K562 (cell line): ENCODE data around the gene ACTR3C. TPM values are rescaled to one million over a fixed set of nuclear protein-coding genes. Genes with fewer than 3 reads are reported as not detected.

ENCODE experiments used
- BRCA1 ChIP-seq, 2 experiments: fragments of 450-650 bp in 1 of 2; sonication (generic) in 1 of 2; formaldehyde crosslinking in 1 of 2; IDR thresholded peaks; 2 replicates each; pipeline versions ENCODE4 v1.5.0 to v1.6.1; 2017 to 2020; ENCODE audit warnings: mild to moderate bottlenecking in 1 of 2, missing genetic modification reagents in 1 of 2
- BRD9 ChIP-seq: fragments of 450-650 bp; IDR thresholded peaks from 2 replicates; pipeline ENCODE4 v1.6.1; 2018; ENCODE audit warnings: low read depth; ENCODE audit not compliant: partially characterized antibody
- CAMTA2 ChIP-seq: fragments of 250-450 bp; sonication (Bioruptor Pico); conservative IDR thresholded peaks from 2 replicates; pipeline ENCODE4 v1.5.1; 2022
- CEBPG ChIP-seq, 3 experiments: fragments of 200-800 bp in 1 of 3; sonication (Bioruptor generic) in 1 of 3; sonication (generic) in 1 of 3; formaldehyde crosslinking in 1 of 3; IDR thresholded peaks in 2 of 3; conservative IDR thresholded peaks in 1 of 3; 2 replicates each; pipeline versions ENCODE4 v1.6.1 to v1.8.0; 2016 to 2022; ENCODE audit warnings: missing compliant biosample characterization in 2 of 3, missing genetic modification characterization in 2 of 3, mild to moderate bottlenecking in 1 of 3, missing genetic modification reagents in 1 of 3
- CHD4 ChIP-seq: fragments of 200-600 bp; sonication (generic); IDR thresholded peaks from 3 replicates; pipeline ENCODE4 v1.6.1; 2012; ENCODE audit warnings: low read depth, mild to moderate bottlenecking, mixed read lengths, low read length, inconsistent platforms; ENCODE audit not compliant: insufficient read depth, insufficient replicate concordance, poor library complexity, severe bottlenecking
- FIP1L1 ChIP-seq: fragments of 200-400 bp; formaldehyde crosslinking; IDR thresholded peaks from 2 replicates; pipeline ENCODE4 v1.6.1; 2018; ENCODE audit warnings: mild to moderate bottlenecking, low read depth, low read length; ENCODE audit not compliant: poor library complexity, severe bottlenecking
- FOXA1 ChIP-seq: fragments of 450-650 bp; IDR thresholded peaks from 2 replicates; pipeline ENCODE4 v1.6.1; 2016; ENCODE audit warnings: mild to moderate bottlenecking, borderline replicate concordance
- HCFC1 ChIP-seq: IDR thresholded peaks from 2 replicates; pipeline ENCODE4 v1.6.1; 2012; ENCODE audit warnings: low read depth, low read length, improper control_type of control experiment
- KAT7 ChIP-seq: sonication (generic); formaldehyde crosslinking; IDR thresholded peaks from 2 replicates; pipeline ENCODE4 v1.8.0; 2022; ENCODE audit warnings: missing genetic modification reagents, mild to moderate bottlenecking, borderline replicate concordance
- KLF1 ChIP-seq: fragments of 450-650 bp; IDR thresholded peaks from 2 replicates; pipeline ENCODE4 v1.6.1; 2016; ENCODE audit warnings: missing genetic modification characterization, missing compliant biosample characterization
- LARP7 ChIP-seq: fragments of 450-650 bp; IDR thresholded peaks from 2 replicates; pipeline ENCODE4 v1.6.1; 2016
- NBN ChIP-seq: fragments of 450-650 bp; IDR thresholded peaks from 2 replicates; pipeline ENCODE4 v1.6.1; 2016; ENCODE audit warnings: low read depth, mild to moderate bottlenecking
- PHF8 ChIP-seq: fragments of 200-600 bp; sonication (generic); IDR thresholded peaks from 2 replicates; pipeline ENCODE4 v1.6.1; 2012; ENCODE audit warnings: mixed run types, mild to moderate bottlenecking, inconsistent platforms, low read length, moderate library complexity, borderline replicate concordance
- POLR2B ChIP-seq: fragments of 450-650 bp; IDR thresholded peaks from 2 replicates; pipeline ENCODE4 v1.6.1; 2018; ENCODE audit warnings: low read depth; ENCODE audit not compliant: partially characterized antibody
- POLR2G ChIP-seq: fragments of 200-400 bp; formaldehyde crosslinking; IDR thresholded peaks from 2 replicates; pipeline ENCODE4 v1.6.1; 2017; ENCODE audit warnings: low read depth, mild to moderate bottlenecking, antibody characterized with exemption, low read length, moderate library complexity
- POLR2H ChIP-seq: IDR thresholded peaks from 2 replicates; pipeline ENCODE4 v1.6.1; 2016; ENCODE audit warnings: missing genetic modification characterization, low read depth, mild to moderate bottlenecking, control low read depth, missing compliant biosample characterization, moderate library complexity
- ZNF41 ChIP-seq: fragments of 250-450 bp; sonication (Bioruptor Pico); conservative IDR thresholded peaks from 2 replicates; pipeline ENCODE4 v1.4.0; 2020; ENCODE audit warnings: mild to moderate bottlenecking
- polyA plus RNA-seq, 8 experiments: library from polyadenylated mRNA; depleted of rRNA in 4 of 8; stranded (reverse) in 5 of 8; unstranded in 3 of 8; fragments of >200 nt; fragmentation: Nextera tagmentation in 2 of 8; fragmentation: Illumina TruSeq in 1 of 8; extraction: Ambion mirVana in 2 of 8; extraction: Trizol in 1 of 8; gene quantifications; 2 replicates each; pipeline versions ENCODE4 v1.2.1 to v1.2.3, GENCODE V29; 2011 to 2014; ENCODE audit warnings: inconsistent platforms in 1 of 8, missing spikeins in 1 of 8
- total RNA-seq, 7 experiments: library from RNA; depleted of rRNA in 6 of 7; stranded (reverse); fragments of >200 nt in 6 of 7; fragmentation: Illumina TruSeq in 2 of 7; extraction: Trizol in 2 of 7; gene quantifications; 2 replicates each; pipeline versions ENCODE4 v1.2.1 to v1.2.3, GENCODE V29; 2011 to 2021; ENCODE audit warnings: low replicate concordance in 1 of 7
- TF ChIP-seq, protein P1 (sequence below): fragments of 250-450 bp; sonication (Bioruptor Pico); IDR thresholded peaks from 2 replicates; pipeline ENCODE4 v1.4.0; 2020; ENCODE audit warnings: mild to moderate bottlenecking, moderate library complexity, borderline replicate concordance
- TF ChIP-seq, protein P2 (sequence below): fragments of 450-650 bp; IDR thresholded peaks from 2 replicates; pipeline ENCODE4 v1.6.1; 2016; ENCODE audit warnings: mild to moderate bottlenecking
- TF ChIP-seq, protein P3 (sequence below): IDR thresholded peaks from 3 replicates; pipeline ENCODE4 v1.6.1; 2011; ENCODE audit warnings: borderline replicate concordance, mild to moderate bottlenecking; ENCODE audit not compliant: insufficient read length, insufficient read depth

Gene ACTR3C
- total and polyA plus RNA-seq, 9 of the 15 experiments (the other 6 are each of a cell fraction or from before 2014, with no cell fraction given), result 9.0 to 35.4 (median 13.3) TPM

DNA sequence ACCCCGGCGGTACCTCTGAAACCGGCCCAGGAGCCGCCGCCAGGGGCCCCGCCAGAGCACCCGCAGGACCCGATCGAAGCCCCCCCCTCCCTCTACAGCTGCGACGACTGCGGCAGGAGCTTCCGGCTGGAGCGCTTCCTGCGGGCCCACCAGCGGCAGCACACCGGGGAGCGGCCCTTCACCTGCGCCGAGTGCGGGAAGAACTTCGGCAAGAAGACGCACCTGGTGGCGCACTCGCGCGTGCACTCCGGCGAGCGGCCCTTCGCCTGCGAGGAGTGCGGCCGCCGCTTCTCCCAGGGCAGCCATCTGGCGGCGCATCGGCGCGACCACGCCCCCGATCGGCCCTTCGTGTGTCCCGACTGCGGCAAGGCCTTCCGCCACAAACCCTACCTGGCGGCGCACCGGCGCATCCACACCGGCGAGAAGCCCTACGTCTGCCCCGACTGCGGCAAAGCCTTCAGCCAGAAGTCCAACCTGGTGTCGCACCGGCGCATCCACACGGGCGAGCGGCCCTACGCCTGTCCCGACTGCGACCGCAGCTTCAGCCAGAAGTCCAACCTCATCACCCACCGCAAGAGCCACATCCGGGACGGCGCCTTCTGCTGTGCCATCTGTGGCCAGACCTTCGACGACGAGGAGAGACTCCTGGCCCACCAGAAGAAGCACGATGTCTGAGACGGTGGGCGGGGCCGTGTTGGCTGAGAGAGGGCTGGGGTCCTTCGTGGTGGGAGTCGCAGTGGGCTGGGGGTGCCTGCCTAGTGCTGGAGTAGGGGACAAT is 49.1 kb upstream of the ACTR3C start (continued):
- TF ChIP-seq, protein P1, sequence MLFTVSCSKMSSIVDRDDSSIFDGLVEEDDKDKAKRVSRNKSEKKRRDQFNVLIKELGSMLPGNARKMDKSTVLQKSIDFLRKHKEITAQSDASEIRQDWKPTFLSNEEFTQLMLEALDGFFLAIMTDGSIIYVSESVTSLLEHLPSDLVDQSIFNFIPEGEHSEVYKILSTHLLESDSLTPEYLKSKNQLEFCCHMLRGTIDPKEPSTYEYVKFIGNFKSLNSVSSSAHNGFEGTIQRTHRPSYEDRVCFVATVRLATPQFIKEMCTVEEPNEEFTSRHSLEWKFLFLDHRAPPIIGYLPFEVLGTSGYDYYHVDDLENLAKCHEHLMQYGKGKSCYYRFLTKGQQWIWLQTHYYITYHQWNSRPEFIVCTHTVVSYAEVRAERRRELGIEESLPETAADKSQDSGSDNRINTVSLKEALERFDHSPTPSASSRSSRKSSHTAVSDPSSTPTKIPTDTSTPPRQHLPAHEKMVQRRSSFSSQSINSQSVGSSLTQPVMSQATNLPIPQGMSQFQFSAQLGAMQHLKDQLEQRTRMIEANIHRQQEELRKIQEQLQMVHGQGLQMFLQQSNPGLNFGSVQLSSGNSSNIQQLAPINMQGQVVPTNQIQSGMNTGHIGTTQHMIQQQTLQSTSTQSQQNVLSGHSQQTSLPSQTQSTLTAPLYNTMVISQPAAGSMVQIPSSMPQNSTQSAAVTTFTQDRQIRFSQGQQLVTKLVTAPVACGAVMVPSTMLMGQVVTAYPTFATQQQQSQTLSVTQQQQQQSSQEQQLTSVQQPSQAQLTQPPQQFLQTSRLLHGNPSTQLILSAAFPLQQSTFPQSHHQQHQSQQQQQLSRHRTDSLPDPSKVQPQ (CRISPR knock-in tag), result no peak
- TF ChIP-seq CEBPG (CRISPR knock-in tag; IDR thresholded peaks at IDR 0.05) (no peak), CEBPG (tag; conservative IDR thresholded peaks at IDR 0.05 in 1 of 2, IDR thresholded peaks at IDR 0.05 in 1 of 2) (no peak), POLR2G (peak; percentile 67), LARP7 (no peak), CHD4 (no peak), FOXA1 (no peak), CAMTA2 (no peak), KAT7 (CRISPR knock-in tag) (no peak), BRD9 (no peak), BRCA1 (IDR thresholded peaks at IDR 0.05) (no peak), BRCA1 (CRISPR knock-in tag; IDR thresholded peaks at IDR 0.05) (0 out of 2 replicates have a peak, but pooled peaks have one; percentile 73), NBN (no peak), PHF8 (peak; percentile 6; the same call in 1 of the 2 replicates), POLR2B (peak; percentile 11), KLF1 (tag) (no peak), ZNF41 (CRISPR knock-in tag) (no peak), HCFC1 (no peak), POLR2H (tag) (no peak), FIP1L1 (peak; percentile 66)
- TF ChIP-seq, protein P2, sequence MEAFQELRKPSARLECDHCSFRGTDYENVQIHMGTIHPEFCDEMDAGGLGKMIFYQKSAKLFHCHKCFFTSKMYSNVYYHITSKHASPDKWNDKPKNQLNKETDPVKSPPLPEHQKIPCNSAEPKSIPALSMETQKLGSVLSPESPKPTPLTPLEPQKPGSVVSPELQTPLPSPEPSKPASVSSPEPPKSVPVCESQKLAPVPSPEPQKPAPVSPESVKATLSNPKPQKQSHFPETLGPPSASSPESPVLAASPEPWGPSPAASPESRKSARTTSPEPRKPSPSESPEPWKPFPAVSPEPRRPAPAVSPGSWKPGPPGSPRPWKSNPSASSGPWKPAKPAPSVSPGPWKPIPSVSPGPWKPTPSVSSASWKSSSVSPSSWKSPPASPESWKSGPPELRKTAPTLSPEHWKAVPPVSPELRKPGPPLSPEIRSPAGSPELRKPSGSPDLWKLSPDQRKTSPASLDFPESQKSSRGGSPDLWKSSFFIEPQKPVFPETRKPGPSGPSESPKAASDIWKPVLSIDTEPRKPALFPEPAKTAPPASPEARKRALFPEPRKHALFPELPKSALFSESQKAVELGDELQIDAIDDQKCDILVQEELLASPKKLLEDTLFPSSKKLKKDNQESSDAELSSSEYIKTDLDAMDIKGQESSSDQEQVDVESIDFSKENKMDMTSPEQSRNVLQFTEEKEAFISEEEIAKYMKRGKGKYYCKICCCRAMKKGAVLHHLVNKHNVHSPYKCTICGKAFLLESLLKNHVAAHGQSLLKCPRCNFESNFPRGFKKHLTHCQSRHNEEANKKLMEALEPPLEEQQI, result no peak
- TF ChIP-seq, protein P3, sequence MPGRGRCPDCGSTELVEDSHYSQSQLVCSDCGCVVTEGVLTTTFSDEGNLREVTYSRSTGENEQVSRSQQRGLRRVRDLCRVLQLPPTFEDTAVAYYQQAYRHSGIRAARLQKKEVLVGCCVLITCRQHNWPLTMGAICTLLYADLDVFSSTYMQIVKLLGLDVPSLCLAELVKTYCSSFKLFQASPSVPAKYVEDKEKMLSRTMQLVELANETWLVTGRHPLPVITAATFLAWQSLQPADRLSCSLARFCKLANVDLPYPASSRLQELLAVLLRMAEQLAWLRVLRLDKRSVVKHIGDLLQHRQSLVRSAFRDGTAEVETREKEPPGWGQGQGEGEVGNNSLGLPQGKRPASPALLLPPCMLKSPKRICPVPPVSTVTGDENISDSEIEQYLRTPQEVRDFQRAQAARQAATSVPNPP, result no peak
